HEK293 (cell line): ENCODE data around the gene AGMO.

Experiments
- HOXD13 ChIP-seq: sonication (generic); formaldehyde crosslinking; IDR thresholded peaks from 2 replicates; pipeline ENCODE4 v1.8.0; 2022; ENCODE audit warnings: missing genetic modification reagents, borderline replicate concordance
- SALL2 ChIP-seq: fragments of 450-650 bp; formaldehyde crosslinking; IDR thresholded peaks from 2 replicates; pipeline ENCODE4 v1.5.0; 2017; ENCODE audit warnings: missing biosample characterization, mild to moderate bottlenecking, missing genetic modification characterization, borderline replicate concordance
- ZNF350 ChIP-seq: fragments of 450-650 bp; formaldehyde crosslinking; IDR thresholded peaks from 2 replicates; pipeline ENCODE4 v1.5.0; 2017; ENCODE audit warnings: missing biosample characterization, mild to moderate bottlenecking, missing genetic modification characterization
- ZNF548 ChIP-seq: fragments of 450-650 bp; formaldehyde crosslinking; IDR thresholded peaks from 2 replicates; pipeline ENCODE4 v1.5.1; 2016; ENCODE audit warnings: missing biosample characterization, missing genetic modification characterization
- TF ChIP-seq, protein P1 (sequence below): fragments of 450-650 bp; formaldehyde crosslinking; IDR thresholded peaks from 2 replicates; pipeline ENCODE4 v1.5.0; 2017; ENCODE audit warnings: missing biosample characterization, missing genetic modification characterization, borderline replicate concordance
- TF ChIP-seq, protein P2 (sequence below): fragments of 450-650 bp; IDR thresholded peaks from 2 replicates; pipeline ENCODE4 v1.5.1; 2018; ENCODE audit warnings: missing biosample characterization, missing genetic modification characterization

DNA sequence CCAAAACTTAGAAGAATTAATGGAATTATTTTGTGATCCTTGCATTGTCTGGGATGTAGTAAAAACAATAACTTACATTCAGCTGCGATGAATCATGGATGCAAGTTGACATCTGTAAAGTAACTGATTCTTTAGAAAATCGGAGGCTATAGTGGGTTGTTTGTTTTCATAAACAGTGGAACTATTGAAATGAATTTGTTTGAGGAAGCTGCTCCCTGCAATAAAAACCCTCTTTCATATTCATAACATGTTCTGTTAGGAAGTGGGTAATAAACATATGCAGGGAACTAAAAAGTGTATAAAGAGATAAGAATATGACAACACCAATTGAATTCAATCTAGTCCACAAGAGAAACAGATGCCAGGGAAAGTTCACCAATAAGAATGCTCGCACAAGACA is 53.6 kb downstream of the AGMO start:
- no peak for TF ChIP-seq SALL2 (tag by site-specific recombination)
- TF ChIP-seq, protein P1, sequence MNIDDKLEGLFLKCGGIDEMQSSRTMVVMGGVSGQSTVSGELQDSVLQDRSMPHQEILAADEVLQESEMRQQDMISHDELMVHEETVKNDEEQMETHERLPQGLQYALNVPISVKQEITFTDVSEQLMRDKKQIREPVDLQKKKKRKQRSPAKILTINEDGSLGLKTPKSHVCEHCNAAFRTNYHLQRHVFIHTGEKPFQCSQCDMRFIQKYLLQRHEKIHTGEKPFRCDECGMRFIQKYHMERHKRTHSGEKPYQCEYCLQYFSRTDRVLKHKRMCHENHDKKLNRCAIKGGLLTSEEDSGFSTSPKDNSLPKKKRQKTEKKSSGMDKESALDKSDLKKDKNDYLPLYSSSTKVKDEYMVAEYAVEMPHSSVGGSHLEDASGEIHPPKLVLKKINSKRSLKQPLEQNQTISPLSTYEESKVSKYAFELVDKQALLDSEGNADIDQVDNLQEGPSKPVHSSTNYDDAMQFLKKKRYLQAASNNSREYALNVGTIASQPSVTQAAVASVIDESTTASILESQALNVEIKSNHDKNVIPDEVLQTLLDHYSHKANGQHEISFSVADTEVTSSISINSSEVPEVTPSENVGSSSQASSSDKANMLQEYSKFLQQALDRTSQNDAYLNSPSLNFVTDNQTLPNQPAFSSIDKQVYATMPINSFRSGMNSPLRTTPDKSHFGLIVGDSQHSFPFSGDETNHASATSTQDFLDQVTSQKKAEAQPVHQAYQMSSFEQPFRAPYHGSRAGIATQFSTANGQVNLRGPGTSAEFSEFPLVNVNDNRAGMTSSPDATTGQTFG (tag by site-specific recombination): no peak
- TF ChIP-seq, protein P2, sequence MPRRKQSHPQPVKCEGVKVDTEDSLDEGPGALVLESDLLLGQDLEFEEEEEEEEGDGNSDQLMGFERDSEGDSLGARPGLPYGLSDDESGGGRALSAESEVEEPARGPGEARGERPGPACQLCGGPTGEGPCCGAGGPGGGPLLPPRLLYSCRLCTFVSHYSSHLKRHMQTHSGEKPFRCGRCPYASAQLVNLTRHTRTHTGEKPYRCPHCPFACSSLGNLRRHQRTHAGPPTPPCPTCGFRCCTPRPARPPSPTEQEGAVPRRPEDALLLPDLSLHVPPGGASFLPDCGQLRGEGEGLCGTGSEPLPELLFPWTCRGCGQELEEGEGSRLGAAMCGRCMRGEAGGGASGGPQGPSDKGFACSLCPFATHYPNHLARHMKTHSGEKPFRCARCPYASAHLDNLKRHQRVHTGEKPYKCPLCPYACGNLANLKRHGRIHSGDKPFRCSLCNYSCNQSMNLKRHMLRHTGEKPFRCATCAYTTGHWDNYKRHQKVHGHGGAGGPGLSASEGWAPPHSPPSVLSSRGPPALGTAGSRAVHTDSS (tag by site-specific recombination): no peak
- no peak for TF ChIP-seq HOXD13 (CRISPR knock-in tag)
- TF ChIP-seq ZNF350 (tag by site-specific recombination): no peak
- no peak for TF ChIP-seq ZNF548 (tag by site-specific recombination)
